Measurements from ENCODE around the gene FKBP7.
A peak's percentile ranks its signal among the peaks of the same experiment; 100 is the strongest.
"Not testable (repeated sequence)": the region's sequence is repeated elsewhere in the genome, so short reads cannot be mapped to it uniquely, and the experiment has no call there.

The FKBP7 gene, protein sequence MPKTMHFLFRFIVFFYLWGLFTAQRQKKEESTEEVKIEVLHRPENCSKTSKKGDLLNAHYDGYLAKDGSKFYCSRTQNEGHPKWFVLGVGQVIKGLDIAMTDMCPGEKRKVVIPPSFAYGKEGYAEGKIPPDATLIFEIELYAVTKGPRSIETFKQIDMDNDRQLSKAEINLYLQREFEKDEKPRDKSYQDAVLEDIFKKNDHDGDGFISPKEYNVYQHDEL

DNA sequence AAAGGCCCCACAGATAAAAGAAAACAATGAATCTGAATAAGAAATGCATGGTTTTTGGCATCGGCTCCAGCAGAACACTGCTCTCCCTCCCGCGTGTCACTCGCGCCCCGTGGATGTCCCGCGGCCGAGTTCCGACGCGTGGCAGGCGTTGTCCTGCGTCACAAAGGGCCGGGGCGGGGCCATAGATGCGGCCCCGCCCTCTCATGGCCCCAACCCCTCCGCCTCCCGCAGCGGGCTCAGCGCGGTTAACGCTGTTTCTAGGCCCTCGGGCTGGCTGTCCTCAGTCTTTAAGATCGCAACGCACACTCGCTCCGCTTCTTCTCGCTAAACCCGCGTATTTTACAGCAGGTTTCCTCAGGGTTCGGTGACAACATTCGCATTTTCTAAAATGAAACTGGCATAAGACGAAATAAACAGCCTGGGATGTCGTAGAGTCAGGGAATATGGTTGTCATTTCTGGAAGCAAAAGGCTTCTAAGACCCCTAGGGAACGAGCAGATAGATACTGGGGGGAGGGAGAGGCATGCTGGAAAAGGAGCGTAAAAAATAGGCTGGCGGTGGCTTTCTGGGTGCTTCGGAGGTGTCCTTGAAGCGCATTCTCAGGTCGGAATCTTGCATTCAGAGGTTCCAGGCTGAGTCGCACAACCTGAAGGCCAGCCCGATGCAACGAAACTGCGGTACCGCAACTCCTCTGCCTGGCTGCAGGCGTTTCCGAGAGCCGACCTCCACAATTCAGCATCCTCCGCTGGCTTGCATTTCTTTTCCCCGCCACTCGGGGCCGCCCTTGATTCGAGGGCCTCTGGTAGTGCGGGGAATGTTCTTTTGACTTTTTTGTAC, at the start of gene FKBP7:
FKBP7 (minus strand) TSS at position 162 of the 836 bp plus-strand sequence; CDS start at position 61, 101 bp downstream.
- DNase-seq (ENCODE audit: low read depth in 2 of 2) = peak; percentile 53 to 55

DNA sequence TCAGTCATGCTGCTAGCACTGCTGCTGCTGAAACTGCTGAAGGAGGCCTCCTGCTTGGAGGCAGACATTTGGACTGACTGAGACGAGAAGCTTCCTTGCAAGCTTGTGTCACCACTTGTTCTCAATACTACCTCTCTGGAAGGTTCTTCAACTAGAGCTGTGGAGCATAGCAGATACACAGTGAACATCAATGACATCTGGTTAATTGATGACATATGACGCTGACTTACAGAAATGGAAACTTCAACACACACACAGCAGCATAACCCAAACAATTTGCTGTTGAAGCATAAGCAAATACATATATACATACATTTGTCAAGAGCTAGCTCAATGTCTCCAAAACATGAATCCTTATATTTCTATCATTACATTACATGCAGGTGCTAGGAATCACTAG, 49.2 kb upstream of the FKBP7 start:
- DNase-seq (ENCODE audit: low read depth in 2 of 2) = no peak

DNA sequence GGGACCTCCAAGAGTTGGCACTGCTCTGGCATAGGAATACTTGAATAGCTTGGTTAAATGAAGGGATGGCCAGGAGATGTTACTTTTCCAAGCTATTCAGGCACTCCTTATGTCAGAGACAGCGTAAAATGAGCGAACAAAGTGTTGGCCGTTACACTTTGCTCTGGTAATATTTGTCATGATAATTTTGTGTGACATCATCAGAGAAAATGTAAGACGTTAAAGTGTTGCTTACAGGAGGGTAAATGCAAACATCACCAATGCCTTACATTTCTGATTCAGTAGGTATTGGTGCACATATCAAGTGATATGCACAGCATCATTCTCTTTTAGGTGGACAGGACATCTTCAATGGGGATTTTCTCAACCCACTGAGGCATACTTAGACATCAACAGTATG, 47.9 kb upstream of the FKBP7 start:
- DNase-seq (ENCODE audit: low read depth in 2 of 2) = no peak

DNA sequence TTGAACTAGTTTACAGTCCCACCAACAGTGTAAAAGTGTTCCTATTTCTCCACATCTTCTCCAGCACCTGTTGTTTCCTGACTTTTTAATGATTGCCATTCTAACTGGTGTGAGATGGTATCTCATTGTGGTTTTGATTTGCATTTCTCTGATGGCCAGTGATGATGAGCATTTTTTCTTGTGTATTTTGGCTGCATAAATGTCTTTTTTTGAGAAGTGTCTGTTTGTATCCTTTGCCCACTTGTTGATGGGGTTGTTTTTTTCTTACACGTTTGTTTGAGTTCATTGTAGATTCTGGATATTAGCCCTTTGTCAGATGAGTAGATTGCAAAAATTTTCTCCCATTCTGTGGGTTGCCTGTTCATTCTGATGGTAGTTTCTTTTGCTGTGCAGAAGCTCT, 47.1 kb upstream of the FKBP7 start:
- not testable (repeated sequence) for DNase-seq (ENCODE audit: low read depth in 2 of 2)

DNA sequence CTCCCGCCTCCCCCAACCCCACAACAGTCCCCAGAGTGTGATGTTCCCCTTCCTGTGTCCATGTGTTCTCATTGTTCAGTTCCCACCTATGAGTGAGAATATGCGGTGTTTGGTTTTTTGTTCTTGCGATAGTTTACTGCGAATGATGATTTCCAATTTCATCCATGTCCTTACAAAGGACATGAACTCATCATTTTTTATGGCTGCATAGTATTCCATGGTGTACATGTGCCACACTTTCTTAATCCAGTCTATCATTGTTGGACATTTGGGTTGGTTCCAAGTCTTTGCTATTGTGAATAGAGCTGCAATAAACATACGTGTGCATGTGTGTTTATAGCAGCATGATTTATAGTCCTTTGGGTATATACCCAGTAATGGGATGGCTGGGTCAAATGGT, 46.6 kb upstream of the FKBP7 start:
- not testable (repeated sequence) for DNase-seq (ENCODE audit: low read depth in 2 of 2)

DNA sequence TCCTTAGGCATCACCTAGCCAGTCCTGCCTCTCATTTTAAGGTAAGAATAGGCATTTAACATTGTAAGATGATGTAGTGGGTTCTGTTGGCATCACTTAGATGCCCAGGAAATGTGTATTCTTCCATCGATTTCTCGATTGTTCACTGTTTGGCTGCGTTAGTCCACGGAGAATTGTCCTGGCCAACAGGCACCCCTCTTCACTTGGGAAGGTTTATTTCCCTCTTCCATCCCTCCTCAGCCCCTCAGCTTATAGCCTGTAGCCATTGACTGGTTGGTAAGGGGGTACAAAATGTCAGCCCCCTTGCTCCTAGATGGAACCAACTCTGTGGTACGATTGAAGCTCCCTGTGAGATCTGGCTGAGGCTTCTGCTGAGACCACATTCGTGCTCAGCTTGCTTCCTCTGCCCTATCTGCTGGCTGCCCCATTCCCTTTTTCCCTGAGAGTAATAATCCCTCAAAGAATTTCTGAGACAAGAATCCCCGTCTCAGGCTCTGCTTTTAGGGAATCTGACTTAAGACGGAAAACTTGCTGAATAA, 45.3 kb upstream of the FKBP7 start:
- no peak for DNase-seq (ENCODE audit: low read depth in 2 of 2)

DNA sequence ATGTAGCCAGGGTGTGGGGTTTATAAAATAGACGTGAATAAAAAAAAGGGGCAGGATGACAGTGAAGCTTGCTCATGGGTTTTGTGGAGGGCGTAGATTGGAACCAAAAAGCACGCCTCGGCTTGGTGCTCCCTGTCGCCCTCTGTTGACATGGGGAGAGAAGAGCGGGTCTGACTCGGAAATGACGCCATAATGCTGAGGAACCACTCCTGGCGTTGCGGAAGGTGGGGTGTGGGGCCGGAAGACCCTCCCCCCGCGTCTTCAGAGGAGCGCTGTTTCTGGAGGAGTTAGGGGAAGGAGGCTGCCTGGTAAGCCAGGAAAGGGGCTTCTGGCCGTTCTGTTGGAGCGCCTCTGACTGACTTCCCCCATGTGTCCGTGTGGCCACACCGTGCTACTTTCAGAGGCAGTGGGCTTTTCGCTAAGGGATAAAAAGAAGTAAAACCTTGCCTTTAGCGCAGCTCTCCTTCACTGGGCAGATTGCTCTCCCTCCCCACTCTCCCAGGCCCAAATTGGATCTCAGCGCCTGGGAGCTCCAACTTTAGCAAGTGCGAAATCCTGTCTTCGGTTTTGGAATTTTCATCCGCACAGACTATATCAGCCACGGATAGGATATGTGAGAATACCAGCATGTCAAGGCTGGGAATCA, 44.7 kb upstream of the FKBP7 start:
- DNase-seq (ENCODE audit: low read depth in 2 of 2) = peak; percentile 66 to 67

DNA sequence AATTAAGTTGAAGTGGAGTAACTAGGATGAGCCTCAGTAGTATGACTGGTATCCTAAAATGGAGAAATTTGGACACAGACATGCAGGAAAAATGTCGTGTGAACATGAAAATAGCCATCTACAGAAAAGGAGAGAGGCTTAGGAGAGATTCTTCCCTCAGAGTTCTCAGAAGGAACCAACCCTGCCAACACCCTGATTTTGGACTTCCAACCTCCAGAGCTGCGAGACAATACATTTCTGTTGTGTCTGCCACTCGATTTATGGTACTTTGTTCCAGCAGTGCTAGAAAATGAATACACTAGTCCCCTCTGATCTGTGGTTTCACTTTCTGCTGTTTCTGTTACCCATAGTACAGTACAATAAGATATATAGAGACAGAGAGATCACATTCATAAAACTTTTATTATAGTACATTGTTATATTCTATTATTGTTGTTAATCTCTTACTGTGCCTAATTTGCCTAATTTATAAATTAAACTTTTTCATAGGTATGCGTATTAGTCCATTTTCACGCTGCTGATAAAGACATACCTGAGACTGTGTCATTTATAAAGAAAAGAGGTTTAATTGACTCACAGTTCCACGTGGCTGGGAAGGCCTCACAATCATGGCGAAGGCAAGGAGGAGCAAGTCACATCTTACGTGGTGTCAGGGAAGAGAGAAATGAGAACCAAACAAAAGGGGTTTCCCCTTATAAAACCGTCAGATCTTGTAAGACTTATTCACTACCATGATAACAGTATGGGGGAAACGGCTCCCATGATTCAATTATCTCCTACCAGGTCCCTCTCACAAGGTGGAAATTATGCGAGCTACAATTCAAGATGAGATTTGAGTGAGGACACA, 43.1 kb upstream of the FKBP7 start:
- DNase-seq (ENCODE audit: low read depth in 2 of 2) = no peak

DNA sequence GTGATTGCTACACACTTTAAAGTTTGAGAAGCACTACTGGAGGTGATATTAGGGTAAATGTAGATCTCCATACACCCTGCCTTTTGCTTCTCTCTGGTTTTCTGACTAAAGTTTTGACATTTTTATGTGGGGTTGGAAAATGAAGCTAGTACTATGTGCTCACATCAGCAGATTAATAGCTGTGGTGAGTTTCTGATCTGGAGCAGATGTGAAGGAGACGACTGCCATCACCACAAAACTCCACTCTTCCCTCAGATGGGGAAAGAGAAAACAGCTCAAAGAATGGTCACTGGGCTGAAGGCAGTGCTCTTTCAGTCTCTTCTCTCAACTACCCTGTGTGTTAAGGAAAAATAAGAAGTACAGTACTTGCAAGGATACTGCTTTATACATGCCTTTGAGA, 39.1 kb upstream of the FKBP7 start:
- peak; percentile 23 to 25 for DNase-seq (ENCODE audit: low read depth in 2 of 2)

DNA sequence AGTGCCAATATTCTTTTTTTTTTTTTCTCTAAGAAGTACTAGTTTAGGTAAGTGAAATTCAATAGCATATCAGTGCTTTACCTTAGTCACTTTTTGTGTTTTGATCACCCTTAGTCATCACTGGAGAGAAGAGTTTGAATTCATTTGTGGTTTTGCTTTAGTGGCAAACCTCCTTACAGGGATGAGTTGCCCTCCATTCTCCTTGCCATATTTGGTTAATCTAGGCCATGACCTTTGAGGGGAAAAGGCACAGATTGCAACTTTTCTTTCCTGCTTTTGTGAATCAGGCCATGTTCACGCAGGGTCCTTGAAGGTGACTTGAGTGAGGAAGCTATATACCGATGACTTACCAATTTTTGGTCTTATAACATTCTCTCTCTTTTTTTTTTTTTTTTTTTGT, 36.3 kb upstream of the FKBP7 start:
- peak; percentile 11 to 20 for DNase-seq (ENCODE audit: low read depth in 2 of 2)

DNA sequence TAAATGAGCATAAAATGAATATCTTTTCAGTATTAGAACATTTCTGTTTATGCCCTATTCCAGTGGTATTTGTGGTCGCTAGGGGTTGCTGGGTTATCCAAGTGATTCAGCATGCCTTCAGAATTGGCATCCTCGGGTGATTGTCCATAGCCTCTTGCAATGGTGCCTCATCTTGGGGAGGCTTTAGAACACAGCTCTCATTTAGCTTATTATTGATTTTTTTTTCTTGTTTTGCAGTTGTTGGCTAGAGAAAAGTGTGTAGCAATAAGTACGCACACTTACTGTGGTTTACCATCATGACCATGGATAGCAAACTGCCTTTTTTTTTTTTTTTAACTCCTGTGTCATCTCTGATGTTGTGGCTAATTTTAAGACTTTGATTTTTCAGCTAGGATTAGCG, 35.5 kb upstream of the FKBP7 start:
- no peak for DNase-seq (ENCODE audit: low read depth in 2 of 2)

DNA sequence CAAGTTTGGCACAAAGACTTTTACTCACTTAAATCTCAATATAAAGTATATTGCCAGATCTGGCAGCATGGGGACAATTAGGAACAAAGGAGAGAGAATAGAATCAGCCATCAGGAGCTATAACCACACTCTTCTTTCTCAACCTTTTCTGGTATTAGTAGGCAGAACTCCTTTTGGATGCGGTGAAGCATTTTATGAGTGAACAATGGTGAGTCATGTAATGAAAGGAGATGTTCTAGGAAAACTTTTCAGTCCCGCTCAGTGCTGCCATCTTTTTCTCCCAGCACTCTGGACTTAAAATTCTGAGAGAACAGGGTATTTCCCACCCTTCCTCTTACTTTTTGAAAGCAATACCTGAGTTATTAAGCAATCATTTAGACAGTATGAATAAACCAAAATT, 34.1 kb upstream of the FKBP7 start:
- no peak for DNase-seq (ENCODE audit: low read depth in 2 of 2)

DNA sequence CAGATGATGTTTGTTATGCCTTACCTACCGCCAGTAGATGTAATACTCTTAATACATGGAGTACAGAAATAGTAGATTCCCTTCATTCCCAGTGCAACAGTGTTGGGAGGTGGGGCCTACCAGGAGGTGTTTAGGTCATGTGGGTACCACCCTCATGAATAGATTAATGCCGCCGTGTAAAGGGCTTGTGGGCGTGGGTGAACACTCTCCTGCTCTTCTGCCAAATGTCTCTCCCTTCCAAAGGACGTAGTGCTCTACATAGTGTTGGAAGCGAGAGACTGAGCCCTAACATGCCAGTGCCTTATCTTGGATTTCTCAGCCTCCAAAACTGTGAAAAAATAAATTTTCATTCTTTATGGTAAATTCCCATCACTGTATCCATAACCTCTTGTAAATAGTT, 32.0 kb upstream of the FKBP7 start:
- DNase-seq (ENCODE audit: low read depth in 2 of 2) = no peak

DNA sequence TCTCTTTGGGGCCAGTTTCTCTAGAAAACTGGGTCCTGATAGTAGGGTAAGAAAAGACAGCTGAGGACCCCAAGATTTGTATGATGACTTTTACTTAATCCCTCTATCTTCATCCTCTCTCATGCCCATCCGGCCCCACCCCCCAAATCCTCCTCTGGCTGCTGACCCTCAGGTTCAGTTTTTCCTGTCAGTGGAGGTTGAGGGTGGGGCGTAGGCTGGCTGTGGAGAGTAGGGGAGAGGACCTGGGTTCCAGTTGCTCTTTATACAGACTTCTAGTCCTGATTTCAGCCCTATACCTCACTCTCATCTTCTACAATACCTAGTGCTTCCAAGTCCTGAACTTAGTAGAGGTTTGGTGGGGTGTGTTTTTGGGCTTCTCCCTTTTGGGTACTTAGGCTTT, 30.2 kb upstream of the FKBP7 start:
- DNase-seq (ENCODE audit: low read depth in 2 of 2) = no peak

DNA sequence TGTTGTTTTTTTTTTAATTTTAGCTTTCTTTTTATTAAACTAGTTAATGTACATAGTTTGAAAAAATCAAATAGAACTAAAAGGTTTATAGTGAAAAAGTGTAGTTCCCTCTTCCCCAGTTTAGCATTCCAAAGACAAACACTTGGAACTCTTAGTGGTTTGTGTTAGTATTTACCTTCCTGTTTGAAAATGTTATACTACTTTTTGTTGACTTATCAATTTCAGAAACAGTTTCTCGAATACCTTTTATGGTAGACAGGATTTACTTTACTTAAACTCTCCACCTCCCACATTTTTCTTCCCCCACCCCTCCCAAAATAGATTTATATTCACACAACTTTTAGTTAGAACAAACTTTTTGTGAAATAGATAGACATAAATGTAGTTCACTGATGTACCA, 28.5 kb upstream of the FKBP7 start:
- DNase-seq (ENCODE audit: low read depth in 2 of 2) = no peak

DNA sequence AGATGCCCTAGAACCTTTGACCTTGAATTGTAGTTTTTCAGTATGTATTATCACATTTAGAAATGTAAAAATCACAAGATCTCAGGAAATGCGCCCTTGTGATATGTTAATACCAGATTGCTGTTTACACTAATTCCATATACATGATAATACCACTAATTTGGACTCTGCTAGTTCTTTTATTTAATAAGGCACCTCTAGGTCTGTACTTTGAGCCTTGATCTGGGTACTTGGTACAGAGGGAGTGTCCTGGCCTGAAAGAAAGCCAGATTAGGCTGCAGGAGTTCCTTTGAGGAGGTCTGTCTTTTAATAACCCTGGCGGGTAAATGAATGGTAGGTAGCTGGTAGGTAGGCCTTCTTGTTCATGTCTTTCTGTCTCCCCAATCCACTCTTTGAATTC, 28.1 kb upstream of the FKBP7 start:
- DNase-seq (ENCODE audit: low read depth in 2 of 2) = no peak

DNA sequence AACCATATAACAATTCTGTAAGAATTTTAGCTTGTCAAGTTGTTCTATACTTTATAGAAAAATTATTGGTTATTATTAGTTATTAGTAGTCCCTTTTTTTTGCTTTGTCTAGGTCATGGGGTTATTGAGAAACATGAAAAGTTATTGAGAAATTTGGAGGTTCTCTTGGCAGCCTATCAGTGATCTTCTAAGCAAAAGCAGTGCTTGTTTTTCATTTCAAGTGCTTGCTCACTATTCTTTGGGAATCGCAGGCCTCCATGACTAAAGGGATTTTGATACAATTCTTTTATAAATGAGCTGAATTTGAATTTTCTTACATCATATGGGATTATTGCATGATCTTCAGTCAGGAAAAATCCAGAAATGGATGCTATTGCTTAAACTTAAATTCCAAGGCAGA, 27.7 kb upstream of the FKBP7 start:
- DNase-seq (ENCODE audit: low read depth in 2 of 2) = no peak

DNA sequence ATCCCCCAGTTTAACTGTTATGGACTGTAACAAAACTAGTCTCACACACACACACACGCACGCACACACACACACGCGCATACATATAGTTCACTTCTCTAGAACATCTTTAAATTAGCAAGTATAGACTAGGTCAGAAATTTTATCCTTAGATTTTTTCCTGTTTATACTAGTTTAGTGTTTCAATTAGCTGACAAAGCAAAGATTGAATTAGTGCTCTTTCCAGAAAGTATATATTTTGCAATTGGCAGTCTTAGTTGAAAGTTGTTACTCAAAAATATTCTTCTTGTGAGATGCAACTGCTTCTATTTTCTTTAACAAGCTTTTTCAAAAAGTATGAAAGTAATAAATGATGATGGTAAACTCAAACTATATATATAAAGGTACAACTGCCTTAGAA, 24.4 kb upstream of the FKBP7 start:
- no peak for DNase-seq (ENCODE audit: low read depth in 2 of 2)

DNA sequence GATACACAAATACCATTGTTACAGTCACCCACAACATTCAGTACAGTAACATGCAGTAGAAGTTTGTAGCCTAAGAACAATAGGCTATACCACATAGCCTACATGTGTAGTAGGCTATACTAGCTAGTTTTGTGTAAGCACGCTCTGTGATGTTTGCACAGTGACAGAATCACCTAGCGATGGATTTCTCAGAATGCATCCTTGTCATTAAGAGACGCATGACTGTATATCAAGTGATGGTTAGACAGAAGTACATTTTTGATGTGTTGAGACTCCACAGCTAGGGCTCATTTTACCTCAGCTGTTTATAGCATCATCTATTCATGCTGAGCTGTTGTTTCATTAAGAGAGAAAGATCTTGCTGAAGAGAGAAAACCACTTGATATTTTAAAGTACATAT, 21.2 kb upstream of the FKBP7 start:
- DNase-seq (ENCODE audit: low read depth in 2 of 2) = no peak

DNA sequence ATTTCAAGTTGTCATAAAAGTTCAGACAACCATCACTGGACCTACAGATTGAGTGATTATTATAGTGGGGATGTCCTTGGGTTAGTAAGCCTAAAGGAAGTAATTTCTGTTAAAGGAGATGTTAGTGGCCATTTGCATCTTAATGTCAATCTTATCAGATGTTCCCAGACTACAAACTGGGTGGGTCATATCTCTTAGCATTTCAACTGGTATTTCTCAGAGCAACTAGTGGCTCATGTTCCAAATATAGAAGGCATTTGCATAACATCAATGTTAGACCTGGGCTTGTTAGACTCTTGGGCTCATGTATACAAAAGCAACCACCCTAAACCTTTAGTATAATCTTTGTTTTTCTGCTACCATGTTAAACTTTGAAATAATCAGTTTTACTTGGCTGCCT, 19.7 kb upstream of the FKBP7 start:
- DNase-seq (ENCODE audit: low read depth in 2 of 2) = no peak

DNA sequence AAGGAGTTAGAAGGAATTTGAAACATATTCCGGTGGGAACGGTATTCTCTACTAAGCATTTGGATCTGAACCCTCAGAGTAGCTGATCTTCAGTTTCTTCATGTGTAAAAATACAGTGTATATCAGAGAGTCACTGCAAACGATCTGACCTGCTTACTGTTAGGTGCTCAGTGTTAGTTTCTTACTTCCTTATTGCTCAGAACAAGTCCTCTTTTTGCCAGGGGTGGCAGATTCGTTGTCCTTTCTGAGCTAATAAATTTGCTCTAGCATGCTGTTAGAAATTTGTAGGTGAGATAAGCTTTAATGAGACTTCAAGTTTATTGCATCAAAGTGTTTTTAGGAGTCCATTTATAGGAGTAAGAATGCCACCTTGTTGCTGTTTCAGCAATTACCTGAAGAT, 17.6 kb upstream of the FKBP7 start:
- DNase-seq (ENCODE audit: low read depth in 2 of 2) = no peak

DNA sequence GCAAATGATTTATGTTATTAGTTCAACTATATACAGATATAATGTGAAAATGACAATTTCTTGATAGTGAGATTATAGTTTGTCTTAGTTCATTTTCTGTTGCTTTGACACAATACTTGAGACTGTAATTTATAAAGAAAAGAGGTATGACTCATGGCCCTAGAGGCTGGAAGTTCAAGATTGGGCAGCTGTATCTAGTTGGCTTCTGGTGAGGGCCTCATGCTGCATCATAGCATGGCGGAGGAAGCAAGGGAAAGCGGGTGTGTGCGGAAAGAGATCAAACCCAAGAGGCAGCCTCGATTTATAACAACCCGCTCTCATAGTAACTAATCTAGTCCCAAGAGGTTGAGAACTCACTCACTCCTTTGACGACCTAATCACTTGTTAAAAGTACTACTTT, 13.2 kb upstream of the FKBP7 start:
- no peak for DNase-seq (ENCODE audit: low read depth in 2 of 2)
